ENCODE results near the gene P2RX5. TPM values are rescaled to one million over a fixed set of nuclear protein-coding genes. Genes with fewer than 3 reads are reported as not detected.

The P2RX5 gene
- total RNA-seq, 2 donors from 2014 or later, result 22.0 to 74.3 TPM

- no peak overlapping the region for H3K4me3 Mint-ChIP-seq
- H3K9me3 Mint-ChIP-seq, result no peaks in the 10 kb centered on the region
- ATAC-seq (replicated peaks), result no peak
- H3K36me3 Mint-ChIP-seq (ENCODE audit: low read depth), result no peaks in the 10 kb centered on the region
- H3K27ac Mint-ChIP-seq, result no peak overlapping the region
- no peaks in the 10 kb centered on the region for H3K27me3 Mint-ChIP-seq
- no peaks in the 10 kb centered on the region for H3K4me1 Mint-ChIP-seq
Observed at GRCh38 chr17:3679531-3680126, 16.3 kb downstream of the P2RX5 start.

GRCh38 chr17:3678821-3679530 is 17.0 kb downstream of the P2RX5 start:
- Mint-ChIP-seq H3K27me3 (no peaks in the 10 kb centered on the region), H3K36me3 (ENCODE audit: low read depth) (no peaks in the 10 kb centered on the region), H3K9me3 (no peaks in the 10 kb centered on the region), H3K4me3 (no peak overlapping the region), H3K27ac (no peak overlapping the region), H3K4me1 (no peaks in the 10 kb centered on the region)
- ATAC-seq (replicated peaks), result no peak

- ATAC-seq (replicated peaks), result no peak
- Mint-ChIP-seq H3K9me3 (no peaks in the 10 kb centered on the region), H3K36me3 (ENCODE audit: low read depth) (peaks cover under 1% of the 10 kb centered on the region), H3K27me3 (no peaks in the 10 kb centered on the region), H3K4me3 (no peak overlapping the region), H3K27ac (no peak overlapping the region), H3K4me1 (no peaks in the 10 kb centered on the region)
Observed at GRCh38 chr17:3678095-3678820, 17.7 kb downstream of the P2RX5 start.

- H3K4me3 Mint-ChIP-seq, result no peak overlapping the region
- no peaks in the 10 kb centered on the region for H3K9me3 Mint-ChIP-seq
- no peak for ATAC-seq (replicated peaks)
- no peaks in the 10 kb centered on the region for H3K27me3 Mint-ChIP-seq
- no peak overlapping the region for H3K27ac Mint-ChIP-seq
- H3K4me1 Mint-ChIP-seq, result no peaks in the 10 kb centered on the region
- H3K36me3 Mint-ChIP-seq (ENCODE audit: low read depth), result peaks cover 18% of the 10 kb centered on the region
Observed at GRCh38 chr17:3675886-3676285, 20.1 kb downstream of the P2RX5 start.

GRCh38 chr17:3672571-3672970 is 23.4 kb downstream of the P2RX5 start:
- Mint-ChIP-seq H3K9me3 (no peaks in the 10 kb centered on the region), H3K4me1 (no peaks in the 10 kb centered on the region), H3K36me3 (ENCODE audit: low read depth) (peaks cover 36% of the 10 kb centered on the region), H3K27me3 (no peaks in the 10 kb centered on the region), H3K27ac (no peak overlapping the region), H3K4me3 (no peak overlapping the region)
- no peak for ATAC-seq (replicated peaks)

GRCh38 chr17:3669548-3669947 is 26.4 kb downstream of the P2RX5 start:
- ATAC-seq (replicated peaks), result no peak
- H3K4me1 Mint-ChIP-seq, result peaks cover 9% of the 10 kb centered on the region

GRCh38 chr17:3669085-3669347 is 26.9 kb downstream of the P2RX5 start:
- H3K4me1 Mint-ChIP-seq, result peaks cover 9% of the 10 kb centered on the region
- H3K4me3 Mint-ChIP-seq, result peak overlapping the region; percentile 93
- no peaks in the 10 kb centered on the region for H3K27me3 Mint-ChIP-seq
- peaks cover 36% of the 10 kb centered on the region for H3K36me3 Mint-ChIP-seq (ENCODE audit: low read depth)
- H3K9me3 Mint-ChIP-seq, result no peaks in the 10 kb centered on the region
- no peak for ATAC-seq (replicated peaks)
- H3K27ac Mint-ChIP-seq, result peak overlapping the region; percentile 93

More at GRCh38 chr17:3669548-3669947, 26.4 kb downstream of the P2RX5 start:
- H3K27ac Mint-ChIP-seq, result peak overlapping the region; percentile 93
- H3K36me3 Mint-ChIP-seq (ENCODE audit: low read depth), result peaks cover 36% of the 10 kb centered on the region
- H3K4me3 Mint-ChIP-seq, result peak overlapping the region; percentile 93
- H3K9me3 Mint-ChIP-seq, result no peaks in the 10 kb centered on the region
- H3K27me3 Mint-ChIP-seq, result no peaks in the 10 kb centered on the region

GRCh38 chr17:3668279-3669084 is 27.5 kb downstream of the P2RX5 start, which contains the start of the genes EMC6 and TAX1BP3:
Gene EMC6 (plus strand): TSS chr17:3668812. CDS start chr17:3669147, 335 bp downstream.
Gene TAX1BP3 (minus strand): TSS chr17:3668578. CDS start chr17:3668526, 52 bp downstream.
- peaks cover 9% of the 10 kb centered on the region for H3K4me1 Mint-ChIP-seq
- H3K9me3 Mint-ChIP-seq, result no peaks in the 10 kb centered on the region
- peak; percentile 98 for ATAC-seq (replicated peaks)

GRCh38 chr17:3667366-3668278 is 28.3 kb downstream of the P2RX5 start:
- H3K27ac Mint-ChIP-seq, result peak overlapping the region; percentile 50
- peak overlapping the region; percentile 93 for H3K4me3 Mint-ChIP-seq
- peak; percentile 18 for ATAC-seq (replicated peaks)
- H3K9me3 Mint-ChIP-seq, result no peaks in the 10 kb centered on the region
- H3K27me3 Mint-ChIP-seq, result no peaks in the 10 kb centered on the region
- peaks cover 9% of the 10 kb centered on the region for H3K4me1 Mint-ChIP-seq
- H3K36me3 Mint-ChIP-seq (ENCODE audit: low read depth), result peaks cover 29% of the 10 kb centered on the region

More at GRCh38 chr17:3668279-3669084, 27.5 kb downstream of the P2RX5 start, which contains the start of the genes EMC6 and TAX1BP3:
- Mint-ChIP-seq H3K4me3 (peak within 1 kb of the TSS; percentile 93), H3K27me3 (no peaks in the 10 kb centered on the region), H3K27ac (peak within 1 kb of the TSS; percentile 93), H3K36me3 (ENCODE audit: low read depth) (peaks cover 36% of the 10 kb centered on the region)

- no peaks in the 10 kb centered on the region for H3K9me3 Mint-ChIP-seq
- H3K36me3 Mint-ChIP-seq (ENCODE audit: low read depth), result peaks cover 23% of the 10 kb centered on the region
- peaks cover 9% of the 10 kb centered on the region for H3K4me1 Mint-ChIP-seq
- peak overlapping the region; percentile 93 for H3K4me3 Mint-ChIP-seq
- H3K27ac Mint-ChIP-seq, result peak overlapping the region; percentile 67
- ATAC-seq (replicated peaks), result no peak
- H3K27me3 Mint-ChIP-seq, result no peaks in the 10 kb centered on the region
Observed at GRCh38 chr17:3666516-3666915, 29.4 kb downstream of the P2RX5 start.

- no peaks in the 10 kb centered on the region for H3K9me3 Mint-ChIP-seq
- H3K36me3 Mint-ChIP-seq (ENCODE audit: low read depth), result peaks cover 17% of the 10 kb centered on the region
- H3K27ac Mint-ChIP-seq, result peak overlapping the region; percentile 67
- H3K4me3 Mint-ChIP-seq, result peak overlapping the region; percentile 48
- no peak for ATAC-seq (replicated peaks)
- peaks cover 9% of the 10 kb centered on the region for H3K4me1 Mint-ChIP-seq
- H3K27me3 Mint-ChIP-seq, result no peaks in the 10 kb centered on the region
Observed at GRCh38 chr17:3665834-3666233, 30.1 kb downstream of the P2RX5 start.

GRCh38 chr17:3663102-3664011 is 32.6 kb downstream of the P2RX5 start:
- H3K36me3 Mint-ChIP-seq (ENCODE audit: low read depth), result no peaks in the 10 kb centered on the region
- peaks cover 9% of the 10 kb centered on the region for H3K4me1 Mint-ChIP-seq
- H3K4me3 Mint-ChIP-seq, result no peak overlapping the region
- no peak for ATAC-seq (replicated peaks)
- H3K27me3 Mint-ChIP-seq, result no peaks in the 10 kb centered on the region
- H3K9me3 Mint-ChIP-seq, result no peaks in the 10 kb centered on the region
- H3K27ac Mint-ChIP-seq, result no peak overlapping the region

Data from activated T-helper 17 cell treated with anti-CD3 and anti-CD28 coated beads, Interleukin-2, amount 50 U/mL, for 72 hours (primary cell).